ENCODE measurements around the gene TACC2. TPM values are rescaled to one million over a fixed set of nuclear protein-coding genes. Genes with fewer than 3 reads are reported as not detected.
A peak's percentile ranks its signal among the peaks of the same experiment; 100 is the strongest.
"Not testable (repeated sequence)": the region's sequence is repeated elsewhere in the genome, so short reads cannot be mapped to it uniquely, and the experiment has no call there.

Gene TACC2
- total RNA-seq, 4 donors from 2014 or later: 191 to 400 (median 261) TPM

DNA sequence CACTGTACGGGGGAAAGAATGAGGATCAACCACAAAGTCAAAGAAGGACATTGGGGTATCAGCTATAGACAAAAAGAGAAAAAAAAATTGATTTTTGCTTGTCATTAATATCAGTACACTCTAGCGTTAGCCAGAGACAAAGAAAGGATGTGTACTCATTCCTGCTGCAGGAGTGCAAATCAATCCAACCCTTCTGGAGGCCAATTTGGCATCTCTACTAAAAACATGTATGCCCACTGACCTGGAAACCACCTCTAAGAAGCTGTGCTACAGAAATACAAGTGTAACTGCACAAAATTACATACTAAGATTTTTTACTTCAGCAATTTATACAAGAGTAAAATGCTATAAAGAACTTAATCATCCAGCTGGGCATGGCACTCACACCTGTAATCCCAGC lies 27.5 kb upstream of the TACC2 start:
- WGBS, 2 donors: 91 to 92% methylated on average over 2 of the region's 2 CpGs
- TF ChIP-seq POLR2A (IDR thresholded peaks at IDR 0.05): no peak
- TF ChIP-seq, protein P1, sequence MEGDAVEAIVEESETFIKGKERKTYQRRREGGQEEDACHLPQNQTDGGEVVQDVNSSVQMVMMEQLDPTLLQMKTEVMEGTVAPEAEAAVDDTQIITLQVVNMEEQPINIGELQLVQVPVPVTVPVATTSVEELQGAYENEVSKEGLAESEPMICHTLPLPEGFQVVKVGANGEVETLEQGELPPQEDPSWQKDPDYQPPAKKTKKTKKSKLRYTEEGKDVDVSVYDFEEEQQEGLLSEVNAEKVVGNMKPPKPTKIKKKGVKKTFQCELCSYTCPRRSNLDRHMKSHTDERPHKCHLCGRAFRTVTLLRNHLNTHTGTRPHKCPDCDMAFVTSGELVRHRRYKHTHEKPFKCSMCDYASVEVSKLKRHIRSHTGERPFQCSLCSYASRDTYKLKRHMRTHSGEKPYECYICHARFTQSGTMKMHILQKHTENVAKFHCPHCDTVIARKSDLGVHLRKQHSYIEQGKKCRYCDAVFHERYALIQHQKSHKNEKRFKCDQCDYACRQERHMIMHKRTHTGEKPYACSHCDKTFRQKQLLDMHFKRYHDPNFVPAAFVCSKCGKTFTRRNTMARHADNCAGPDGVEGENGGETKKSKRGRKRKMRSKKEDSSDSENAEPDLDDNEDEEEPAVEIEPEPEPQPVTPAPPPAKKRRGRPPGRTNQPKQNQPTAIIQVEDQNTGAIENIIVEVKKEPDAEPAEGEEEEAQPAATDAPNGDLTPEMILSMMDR (IDR thresholded peaks at IDR 0.05): no peak
- H3K4me3 ChIP-seq (ENCODE audit: low read depth, poor library complexity, severe bottlenecking): no peak overlapping the region
- DNase-seq (ENCODE audit: low spot score in 2 of 2): no peak
- intact Hi-C loops (cut with DNase I; ENCODE audit: low total_unique reads): no loop called here

DNA sequence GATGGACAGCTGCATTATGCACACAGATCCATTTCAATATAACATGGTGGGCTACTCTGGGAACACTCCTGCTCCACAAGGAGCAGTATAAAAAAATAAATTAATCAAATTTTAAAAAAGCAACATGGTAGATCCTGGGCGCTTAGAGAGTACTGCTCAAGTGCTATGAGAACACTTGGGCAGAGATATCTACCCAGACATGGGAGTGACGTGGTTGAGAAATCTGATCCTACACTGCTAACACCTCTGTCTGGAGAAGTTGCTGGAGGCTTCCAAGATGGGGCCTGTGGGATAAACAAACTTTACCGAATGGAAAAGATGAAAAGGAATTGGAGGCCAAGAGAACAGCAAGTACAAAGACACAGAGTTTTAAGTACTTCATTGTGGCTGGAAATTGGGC lies 23.0 kb upstream of the TACC2 start:
- no peak overlapping the region for H3K4me3 ChIP-seq (ENCODE audit: low read depth, poor library complexity, severe bottlenecking)
- WGBS, 2 donors: 87 to 88% methylated on average over 3 of the region's 3 CpGs
- TF ChIP-seq POLR2A (IDR thresholded peaks at IDR 0.05): no peak
- intact Hi-C loops (cut with DNase I; ENCODE audit: low total_unique reads): no loop called here
- DNase-seq (ENCODE audit: low spot score in 2 of 2): peak in 1 of 2 donors; percentile 3

DNA sequence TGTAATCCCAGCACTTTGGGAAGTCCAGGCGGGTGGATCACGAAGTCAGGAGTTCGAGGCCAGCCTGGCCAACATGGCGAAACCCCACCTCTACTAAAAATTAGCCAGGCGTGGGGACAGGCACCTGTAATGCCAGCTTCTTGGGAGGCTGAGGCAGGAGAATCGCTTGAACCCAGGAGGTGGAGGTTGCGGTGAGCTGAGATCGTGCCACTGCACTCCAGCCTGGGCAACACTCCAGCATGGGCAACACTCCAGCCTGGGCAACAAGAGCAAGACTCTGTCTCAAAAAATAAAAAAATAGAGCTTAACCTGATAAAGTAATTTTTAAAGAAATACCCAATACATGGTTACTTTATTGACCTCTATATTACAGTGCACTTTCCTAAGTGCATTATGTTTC lies 19.9 kb upstream of the TACC2 start:
- peak in 1 of 2 donors; percentile 34 for DNase-seq (ENCODE audit: low spot score in 2 of 2)
- H3K4me3 ChIP-seq (ENCODE audit: low read depth, poor library complexity, severe bottlenecking); intact Hi-C loops (cut with DNase I; ENCODE audit: low total_unique reads): not testable (repeated sequence)
- 85 to 86% methylated on average over 8 of the region's 8 CpGs for WGBS, 2 donors

DNA sequence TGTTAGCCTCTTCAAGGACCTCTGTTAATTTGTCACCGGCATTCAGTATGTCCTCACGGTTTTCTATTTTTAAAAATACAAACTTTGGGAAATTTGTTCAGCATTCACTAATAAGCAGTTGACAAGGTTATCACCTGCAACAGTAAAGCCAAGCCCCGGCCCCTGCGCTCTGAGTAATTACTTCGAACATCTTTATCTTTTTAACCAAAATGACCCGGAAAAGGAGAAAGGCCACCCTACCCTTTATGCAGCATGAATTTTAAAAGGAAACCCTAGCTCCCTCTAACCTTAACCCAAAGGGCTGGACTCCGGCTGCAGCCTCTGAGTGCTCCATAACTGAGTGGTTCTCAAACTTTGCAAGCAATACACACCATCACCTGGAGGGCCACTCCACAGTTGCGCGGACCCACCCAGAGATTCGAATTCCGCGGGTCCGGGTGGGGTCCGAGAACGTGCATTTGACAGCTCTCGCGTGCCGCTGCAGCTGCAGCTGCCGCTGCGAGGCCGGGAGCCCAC lies 14.9 kb upstream of the TACC2 start:
- peak in 1 of 2 donors; percentile 60 for DNase-seq (ENCODE audit: low spot score in 2 of 2)
- 8 to 15% methylated on average over 7 to 21 of the region's 21 CpGs for WGBS, 2 donors
- TF ChIP-seq, protein P1 (IDR thresholded peaks at IDR 0.05): no peak
- no peak for TF ChIP-seq POLR2A (IDR thresholded peaks at IDR 0.05)
- intact Hi-C loops (cut with DNase I; ENCODE audit: low total_unique reads): loop anchor here (10.0 kb wide), 1 partner anchor 51 kb away; no protein-coding TSS in a partner anchor
- peak overlapping the region; percentile 77 for H3K4me3 ChIP-seq (ENCODE audit: low read depth, poor library complexity, severe bottlenecking)

- 0% methylated on average over 29 to 46 of the region's 101 CpGs for WGBS, 2 donors
These were observed 14.2 kb upstream of the TACC2 start, which contains the start of gene NSMCE4A for GRCh38 chr10:121974535-121975294. Gene NSMCE4A (minus strand): TSS chr10:121975217. CDS start chr10:121975165, 52 bp downstream.

DNA sequence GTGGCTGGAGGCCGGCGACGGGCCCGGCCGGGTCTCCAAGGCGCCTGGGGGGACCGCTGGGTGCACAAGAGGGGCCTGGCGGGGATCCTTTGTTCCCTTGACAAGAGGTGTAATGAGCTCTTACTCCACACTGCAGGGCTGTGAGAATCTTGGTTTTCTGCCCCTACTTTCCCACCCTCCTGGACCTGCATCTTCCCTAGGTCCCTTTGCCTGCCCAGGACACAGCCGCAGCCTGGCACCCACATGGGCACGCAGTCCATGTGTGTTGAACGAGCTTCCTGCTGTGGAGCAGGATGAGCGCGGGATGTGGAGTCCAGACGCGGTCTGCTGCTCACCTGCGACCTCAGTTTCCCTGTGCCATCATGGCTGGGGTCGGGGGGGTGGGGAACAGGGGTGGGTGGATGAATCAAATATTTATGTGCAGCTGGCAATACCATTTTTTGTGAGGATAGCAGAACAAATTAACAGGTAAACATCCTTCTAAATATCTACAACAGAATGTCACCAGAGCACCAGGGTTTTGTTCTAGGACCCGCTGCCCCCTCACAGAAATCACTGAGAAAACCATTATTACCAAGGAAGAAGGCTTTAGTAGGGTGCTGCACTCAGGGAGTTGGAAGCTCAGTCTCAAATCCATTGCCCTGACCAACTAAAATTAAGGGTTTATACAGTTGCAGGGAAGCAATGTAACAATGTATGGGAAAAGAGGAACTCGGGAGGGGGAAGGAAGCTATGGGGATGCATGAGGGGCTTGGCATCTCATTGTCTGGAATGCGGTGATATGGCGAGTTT lies 13.5 kb upstream of the TACC2 start:
- TF ChIP-seq, protein P1 (IDR thresholded peaks at IDR 0.05): no peak
- no peak for TF ChIP-seq POLR2A (IDR thresholded peaks at IDR 0.05)
- peak in 1 of 2 donors; percentile 14 for DNase-seq (ENCODE audit: low spot score in 2 of 2)
- 28 to 32% methylated on average over 20 to 21 of the region's 21 CpGs for WGBS, 2 donors
- no peak overlapping the region for H3K4me3 ChIP-seq (ENCODE audit: low read depth, poor library complexity, severe bottlenecking)
- intact Hi-C loops (cut with DNase I; ENCODE audit: low total_unique reads): loop anchor here (10.0 kb wide), 1 partner anchor 49 kb away; no protein-coding TSS in a partner anchor

More at GRCh38 chr10:121974535-121975294, 14.2 kb upstream of the TACC2 start, which contains the start of gene NSMCE4A:
- intact Hi-C loops (cut with DNase I; ENCODE audit: low total_unique reads): loop anchor here (10.0 kb wide), 1 partner anchor 50 kb away; no protein-coding TSS in a partner anchor
- peak within 1 kb of the TSS; percentile 77 for H3K4me3 ChIP-seq (ENCODE audit: low read depth, poor library complexity, severe bottlenecking)
- TF ChIP-seq POLR2A (IDR thresholded peaks at IDR 0.05): no peak
- TF ChIP-seq, protein P1 (IDR thresholded peaks at IDR 0.05): no peak
- DNase-seq (ENCODE audit: low spot score in 2 of 2): peak; percentile 53 to 94

All from lower leg skin (tissue), 4 donors.